ENCODE data around the gene SULT2B1. TPM values are rescaled to one million over a fixed set of nuclear protein-coding genes. Genes with fewer than 3 reads are reported as not detected.
A peak's percentile ranks its signal among the peaks of the same experiment; 100 is the strongest.

The SULT2B1 gene
- polyA plus RNA-seq, 4 donors: 3.4 to 28.1 (median 12.3) TPM

GRCh38 chr19:48633148-48634035, 81.4 kb downstream of the SULT2B1 start:
- no peaks in the 10 kb centered on the region for H3K9me3 ChIP-seq (ENCODE audit: control insufficient read depth in 2 of 2, insufficient read depth in 1 of 2, low read depth in 1 of 2, low read length in 1 of 2)
- no peaks in the 10 kb centered on the region for H3K27me3 ChIP-seq (ENCODE audit: control insufficient read depth in 3 of 3, insufficient read depth in 3 of 3, low read length in 3 of 3)
- WGBS, 3 donors: 26 to 62% (median 40%) methylated on average over 22 of the region's 22 CpGs
- peak overlapping the region; percentile 77 to 86 (median 79) for H3K27ac ChIP-seq (ENCODE audit: low read depth in 1 of 3, low read length in 2 of 3)
- H3K4me3 ChIP-seq (ENCODE audit: low read depth in 1 of 3, low read length in 3 of 3): no peak overlapping the region
- FAIRE-seq (no peak), DNase-seq (peak; percentile 91 to 99)
- H3K36me3 ChIP-seq (ENCODE audit: control insufficient read depth in 3 of 3, insufficient read depth in 2 of 3, low read depth in 1 of 3, low read length in 3 of 3): peaks cover 0 to 24% (median 0%) of the 10 kb centered on the region in 3 donors
- H3K4me1 ChIP-seq (ENCODE audit: control insufficient read depth in 3 of 3, insufficient read depth in 2 of 3, low read depth in 1 of 3, low read length in 2 of 3): peaks cover 11 to 67% (median 19%) of the 10 kb centered on the region in 3 donors

DNA sequence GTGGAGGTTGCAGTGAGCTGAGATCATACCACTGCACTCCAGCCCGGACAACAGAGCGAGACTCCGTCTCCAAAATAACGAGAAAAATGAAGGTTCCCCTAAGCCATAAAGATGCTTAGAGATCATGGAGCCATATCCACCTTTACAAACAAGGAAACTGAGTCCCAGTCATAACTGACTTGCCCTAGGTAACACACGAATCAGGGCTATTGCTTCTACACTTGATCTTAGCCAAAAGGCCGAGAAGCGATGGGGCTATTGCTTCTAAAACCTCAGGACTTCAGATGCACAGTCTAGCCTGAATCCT, 82.0 kb downstream of the SULT2B1 start:
- FAIRE-seq (no peak), DNase-seq (no peak)
- WGBS, 3 donors: 17 to 44% (median 28%) methylated on average over 7 of the region's 7 CpGs
- Histone ChIP-seq H3K27ac (ENCODE audit: low read depth in 1 of 3, low read length in 2 of 3) (peak overlapping the region; percentile 77 to 86 (median 79)), H3K4me3 (ENCODE audit: low read depth in 1 of 3, low read length in 3 of 3) (peak overlapping the region in 1 of 3 donors; percentile 19), H3K36me3 (ENCODE audit: control insufficient read depth in 3 of 3, insufficient read depth in 2 of 3, low read depth in 1 of 3, low read length in 3 of 3) (peaks cover 0 to 18% (median 0%) of the 10 kb centered on the region in 3 donors), H3K27me3 (ENCODE audit: control insufficient read depth in 3 of 3, insufficient read depth in 3 of 3, low read length in 3 of 3) (no peaks in the 10 kb centered on the region), H3K9me3 (ENCODE audit: control insufficient read depth in 2 of 2, insufficient read depth in 1 of 2, low read depth in 1 of 2, low read length in 1 of 2) (no peaks in the 10 kb centered on the region), H3K4me1 (ENCODE audit: control insufficient read depth in 3 of 3, insufficient read depth in 2 of 3, low read depth in 1 of 3, low read length in 2 of 3) (peaks cover 15 to 73% (median 21%) of the 10 kb centered on the region in 3 donors)

- WGBS, 3 donors: 2 to 5% (median 4%) methylated on average over 31 to 37 of the region's 37 CpGs
- peaks cover 12 to 70% (median 21%) of the 10 kb centered on the region in 3 donors for H3K4me1 ChIP-seq (ENCODE audit: control insufficient read depth in 3 of 3, insufficient read depth in 2 of 3, low read depth in 1 of 3, low read length in 2 of 3)
- no peak for FAIRE-seq
Measured at GRCh38 chr19:48634424-48635262, 82.7 kb downstream of the SULT2B1 start.

GRCh38 chr19:48635263-48635965, 83.4 kb downstream of the SULT2B1 start:
- Histone ChIP-seq H3K4me1 (ENCODE audit: control insufficient read depth in 3 of 3, insufficient read depth in 2 of 3, low read depth in 1 of 3, low read length in 2 of 3) (peaks cover 11 to 62% (median 21%) of the 10 kb centered on the region in 3 donors), H3K27ac (ENCODE audit: low read depth in 1 of 3, low read length in 2 of 3) (peak overlapping the region; percentile 94 to 99 (median 96)), H3K4me3 (ENCODE audit: low read depth in 1 of 3, low read length in 3 of 3) (peak overlapping the region; percentile 50 to 94 (median 67)), H3K36me3 (ENCODE audit: control insufficient read depth in 3 of 3, insufficient read depth in 2 of 3, low read depth in 1 of 3, low read length in 3 of 3) (peaks cover 0 to 9% (median 0%) of the 10 kb centered on the region in 3 donors), H3K27me3 (ENCODE audit: control insufficient read depth in 3 of 3, insufficient read depth in 3 of 3, low read length in 3 of 3) (peaks cover 0 to 5% (median 0%) of the 10 kb centered on the region in 3 donors), H3K9me3 (ENCODE audit: control insufficient read depth in 2 of 2, insufficient read depth in 1 of 2, low read depth in 1 of 2, low read length in 1 of 2) (no peaks in the 10 kb centered on the region)
- 1% methylated on average over 26 to 67 of the region's 67 CpGs for WGBS, 3 donors
- FAIRE-seq (no peak), DNase-seq (peak; percentile 78 to 83)

More at GRCh38 chr19:48634424-48635262, 82.7 kb downstream of the SULT2B1 start:
- DNase-seq: peak; percentile 98
- Histone ChIP-seq H3K9me3 (ENCODE audit: control insufficient read depth in 2 of 2, insufficient read depth in 1 of 2, low read depth in 1 of 2, low read length in 1 of 2) (no peaks in the 10 kb centered on the region), H3K27ac (ENCODE audit: low read depth in 1 of 3, low read length in 2 of 3) (peak overlapping the region; percentile 94 to 99 (median 96)), H3K36me3 (ENCODE audit: control insufficient read depth in 3 of 3, insufficient read depth in 2 of 3, low read depth in 1 of 3, low read length in 3 of 3) (peaks cover 0 to 11% (median 0%) of the 10 kb centered on the region in 3 donors), H3K4me3 (ENCODE audit: low read depth in 1 of 3, low read length in 3 of 3) (peak overlapping the region in 2 of 3 donors; percentile 12 to 94), H3K27me3 (ENCODE audit: control insufficient read depth in 3 of 3, insufficient read depth in 3 of 3, low read length in 3 of 3) (peaks cover 0 to under 1% (median 0%) of the 10 kb centered on the region in 3 donors)

GRCh38 chr19:48635966-48636858, 84.2 kb downstream of the SULT2B1 start:
- peak; percentile 48 to 63 for DNase-seq
- Histone ChIP-seq H3K36me3 (ENCODE audit: control insufficient read depth in 3 of 3, insufficient read depth in 2 of 3, low read depth in 1 of 3, low read length in 3 of 3) (peaks cover 0 to 5% (median 0%) of the 10 kb centered on the region in 3 donors), H3K4me1 (ENCODE audit: control insufficient read depth in 3 of 3, insufficient read depth in 2 of 3, low read depth in 1 of 3, low read length in 2 of 3) (peaks cover 7 to 54% (median 16%) of the 10 kb centered on the region in 3 donors), H3K9me3 (ENCODE audit: control insufficient read depth in 2 of 2, insufficient read depth in 1 of 2, low read depth in 1 of 2, low read length in 1 of 2) (no peaks in the 10 kb centered on the region), H3K27ac (ENCODE audit: low read depth in 1 of 3, low read length in 2 of 3) (peak overlapping the region; percentile 78 to 92 (median 86)), H3K27me3 (ENCODE audit: control insufficient read depth in 3 of 3, insufficient read depth in 3 of 3, low read length in 3 of 3) (peaks cover 0 to 5% (median 0%) of the 10 kb centered on the region in 3 donors), H3K4me3 (ENCODE audit: low read depth in 1 of 3, low read length in 3 of 3) (peak overlapping the region; percentile 50 to 94 (median 67))
- 0 to 2% (median 1%) methylated on average over 33 to 35 of the region's 35 CpGs for whole genome bisulfite sequencing, 3 donors
- FAIRE-seq: no peak

DNA sequence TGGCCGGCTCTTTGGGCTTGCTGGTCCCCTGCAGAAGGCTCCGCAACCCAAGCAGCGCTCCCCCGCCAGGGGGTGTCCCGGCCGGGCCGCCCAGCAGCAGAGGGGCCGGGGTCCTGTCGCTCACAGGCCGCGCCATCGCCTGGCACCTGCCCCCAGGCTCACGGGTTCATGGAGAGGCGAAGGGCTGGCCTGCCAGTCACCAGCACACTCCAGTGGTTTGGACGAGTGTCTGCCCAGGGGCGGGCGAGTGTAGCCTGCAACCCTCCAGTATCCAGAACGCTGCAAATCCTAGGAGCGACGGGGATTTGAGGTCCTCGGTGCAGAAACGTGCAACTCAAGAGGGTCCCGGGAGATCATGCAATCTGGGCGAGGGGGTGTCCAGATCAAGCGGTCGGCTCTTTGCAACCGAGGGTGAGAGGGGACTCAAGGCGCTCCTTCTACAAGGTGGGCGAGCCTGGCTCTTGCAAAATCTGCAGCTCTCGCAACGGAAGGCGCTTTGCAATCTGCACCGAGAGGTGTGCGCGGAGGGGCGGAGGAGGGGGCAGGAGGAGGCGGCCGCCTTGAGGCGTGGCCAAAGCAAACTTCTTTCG, 85.0 kb downstream of the SULT2B1 start, which contains the start of gene DBP:
DBP (minus strand) TSS at position 521 of the 590 bp plus-strand sequence; CDS start at position 136, 385 bp downstream.
- 1% methylated on average over 32 to 40 of the region's 40 CpGs for WGBS, 3 donors
- H3K27me3 ChIP-seq (ENCODE audit: control insufficient read depth in 3 of 3, insufficient read depth in 3 of 3, low read length in 3 of 3): peaks cover 0 to 5% (median 0%) of the 10 kb centered on the region in 3 donors
- no peak for FAIRE-seq
- peaks cover 0 to 3% (median 0%) of the 10 kb centered on the region in 3 donors for H3K36me3 ChIP-seq (ENCODE audit: control insufficient read depth in 3 of 3, insufficient read depth in 2 of 3, low read depth in 1 of 3, low read length in 3 of 3)
- H3K4me3 ChIP-seq (ENCODE audit: low read depth in 1 of 3, low read length in 3 of 3): peak within 1 kb of the TSS; percentile 50 to 94 (median 67)
- no peaks in the 10 kb centered on the region for H3K9me3 ChIP-seq (ENCODE audit: control insufficient read depth in 2 of 2, insufficient read depth in 1 of 2, low read depth in 1 of 2, low read length in 1 of 2)
- peak in 1 of 2 donors; percentile 62 for DNase-seq
- H3K27ac ChIP-seq (ENCODE audit: low read depth in 1 of 3, low read length in 2 of 3): peak within 1 kb of the TSS; percentile 78 to 92 (median 86)
- H3K4me1 ChIP-seq (ENCODE audit: control insufficient read depth in 3 of 3, insufficient read depth in 2 of 3, low read depth in 1 of 3, low read length in 2 of 3): peaks cover 7 to 49% (median 16%) of the 10 kb centered on the region in 3 donors

- DNase-seq: peak; percentile 99
- H3K36me3 ChIP-seq (ENCODE audit: control insufficient read depth in 3 of 3, insufficient read depth in 2 of 3, low read depth in 1 of 3, low read length in 3 of 3): no peaks in the 10 kb centered on the region
- FAIRE-seq: no peak
Measured at GRCh38 chr19:48637449-48637947, 85.5 kb downstream of the SULT2B1 start.

More at GRCh38 chr19:48637449-48637947, 85.5 kb downstream of the SULT2B1 start:
- peaks cover 7 to 46% (median 16%) of the 10 kb centered on the region in 3 donors for H3K4me1 ChIP-seq (ENCODE audit: control insufficient read depth in 3 of 3, insufficient read depth in 2 of 3, low read depth in 1 of 3, low read length in 2 of 3)
- peaks cover 0 to 5% (median 0%) of the 10 kb centered on the region in 3 donors for H3K27me3 ChIP-seq (ENCODE audit: control insufficient read depth in 3 of 3, insufficient read depth in 3 of 3, low read length in 3 of 3)
- peak overlapping the region in 2 of 3 donors; percentile 50 to 94 for H3K4me3 ChIP-seq (ENCODE audit: low read depth in 1 of 3, low read length in 3 of 3)
- H3K27ac ChIP-seq (ENCODE audit: low read depth in 1 of 3, low read length in 2 of 3): peak overlapping the region; percentile 78 to 92 (median 86)
- H3K9me3 ChIP-seq (ENCODE audit: control insufficient read depth in 2 of 2, insufficient read depth in 1 of 2, low read depth in 1 of 2, low read length in 1 of 2): no peaks in the 10 kb centered on the region
- WGBS, 3 donors: 0 to 1% (median 1%) methylated on average over 35 to 38 of the region's 38 CpGs

Measured in small intestine (tissue), 7 donors.